Measurements from ENCODE around the gene EPB41L4A.

The EPB41L4A gene

GRCh38 chr5:112253478-112254250 is 165.4 kb downstream of the EPB41L4A start:
- Histone ChIP-seq H3K9me3 (ENCODE audit: control insufficient read depth, insufficient read depth, low read length) (no peaks in the 10 kb centered on the region), H3K4me1 (ENCODE audit: insufficient read depth, low read length) (peaks cover 3% of the 10 kb centered on the region; the same call in 1 of the 2 replicates), H3K9ac (ENCODE audit: low read depth, low read length) (no peak overlapping the region), H3K36me3 (ENCODE audit: insufficient read depth, low read length) (no peaks in the 10 kb centered on the region)

- H3K36me3 ChIP-seq (ENCODE audit: insufficient read depth, low read length), result no peaks in the 10 kb centered on the region
Measured at GRCh38 chr5:112250551-112250950, 168.5 kb downstream of the EPB41L4A start.

GRCh38 chr5:112248623-112249022 is 170.5 kb downstream of the EPB41L4A start:
- Histone ChIP-seq H3K9me3 (ENCODE audit: control insufficient read depth, insufficient read depth, low read length) (no peaks in the 10 kb centered on the region), H3K36me3 (ENCODE audit: insufficient read depth, low read length) (no peaks in the 10 kb centered on the region), H3K9ac (ENCODE audit: low read depth, low read length) (no peak overlapping the region), H3K4me1 (ENCODE audit: insufficient read depth, low read length) (peaks cover 16% of the 10 kb centered on the region; the same call in 1 of the 2 replicates)

More at GRCh38 chr5:112250551-112250950, 168.5 kb downstream of the EPB41L4A start:
- Histone ChIP-seq H3K4me1 (ENCODE audit: insufficient read depth, low read length) (peaks cover 16% of the 10 kb centered on the region; the same call in 1 of the 2 replicates), H3K9ac (ENCODE audit: low read depth, low read length) (no peak overlapping the region), H3K9me3 (ENCODE audit: control insufficient read depth, insufficient read depth, low read length) (no peaks in the 10 kb centered on the region)

GRCh38 chr5:112247960-112248359 is 171.1 kb downstream of the EPB41L4A start:
- Histone ChIP-seq H3K9ac (ENCODE audit: low read depth, low read length) (no peak overlapping the region), H3K4me1 (ENCODE audit: insufficient read depth, low read length) (peaks cover 16% of the 10 kb centered on the region; the same call in 1 of the 2 replicates)

GRCh38 chr5:112245656-112246055 is 173.4 kb downstream of the EPB41L4A start:
- Histone ChIP-seq H3K9me3 (ENCODE audit: control insufficient read depth, insufficient read depth, low read length) (no peaks in the 10 kb centered on the region), H3K9ac (ENCODE audit: low read depth, low read length) (no peak overlapping the region), H3K4me1 (ENCODE audit: insufficient read depth, low read length) (peaks cover 16% of the 10 kb centered on the region; the same call in 1 of the 2 replicates), H3K36me3 (ENCODE audit: insufficient read depth, low read length) (no peaks in the 10 kb centered on the region)

More at GRCh38 chr5:112247960-112248359, 171.1 kb downstream of the EPB41L4A start:
- Histone ChIP-seq H3K36me3 (ENCODE audit: insufficient read depth, low read length) (no peaks in the 10 kb centered on the region), H3K9me3 (ENCODE audit: control insufficient read depth, insufficient read depth, low read length) (no peaks in the 10 kb centered on the region)

GRCh38 chr5:112239996-112240395 is 179.1 kb downstream of the EPB41L4A start:
- Histone ChIP-seq H3K9ac (ENCODE audit: low read depth, low read length) (no peak overlapping the region), H3K36me3 (ENCODE audit: insufficient read depth, low read length) (no peaks in the 10 kb centered on the region), H3K9me3 (ENCODE audit: control insufficient read depth, insufficient read depth, low read length) (no peaks in the 10 kb centered on the region), H3K4me1 (ENCODE audit: insufficient read depth, low read length) (peaks cover 23% of the 10 kb centered on the region; the same call in 1 of the 2 replicates)

- Histone ChIP-seq H3K9me3 (ENCODE audit: control insufficient read depth, insufficient read depth, low read length) (no peaks in the 10 kb centered on the region), H3K4me1 (ENCODE audit: insufficient read depth, low read length) (peaks cover 24% of the 10 kb centered on the region; the same call in 1 of the 2 replicates), H3K9ac (ENCODE audit: low read depth, low read length) (no peak overlapping the region), H3K36me3 (ENCODE audit: insufficient read depth, low read length) (no peaks in the 10 kb centered on the region)
Measured at GRCh38 chr5:112238473-112238872, 180.6 kb downstream of the EPB41L4A start.

- H3K4me1 ChIP-seq (ENCODE audit: insufficient read depth, low read length), result peaks cover 24% of the 10 kb centered on the region; the same call in 1 of the 2 replicates
- H3K9me3 ChIP-seq (ENCODE audit: control insufficient read depth, insufficient read depth, low read length), result no peaks in the 10 kb centered on the region
- H3K36me3 ChIP-seq (ENCODE audit: insufficient read depth, low read length), result no peaks in the 10 kb centered on the region
- no peak overlapping the region for H3K9ac ChIP-seq (ENCODE audit: low read depth, low read length)
Measured at GRCh38 chr5:112237456-112237855, 181.6 kb downstream of the EPB41L4A start.

- no peaks in the 10 kb centered on the region for H3K36me3 ChIP-seq (ENCODE audit: insufficient read depth, low read length)
- H3K9me3 ChIP-seq (ENCODE audit: control insufficient read depth, insufficient read depth, low read length), result no peaks in the 10 kb centered on the region
- no peak overlapping the region for H3K9ac ChIP-seq (ENCODE audit: low read depth, low read length)
- peaks cover 24% of the 10 kb centered on the region; the same call in 1 of the 2 replicates for H3K4me1 ChIP-seq (ENCODE audit: insufficient read depth, low read length)
Measured at GRCh38 chr5:112234000-112234399, 185.1 kb downstream of the EPB41L4A start.

- Histone ChIP-seq H3K9me3 (ENCODE audit: control insufficient read depth, insufficient read depth, low read length) (no peaks in the 10 kb centered on the region), H3K36me3 (ENCODE audit: insufficient read depth, low read length) (no peaks in the 10 kb centered on the region), H3K4me1 (ENCODE audit: insufficient read depth, low read length) (peaks cover 25% of the 10 kb centered on the region; the same call in 1 of the 2 replicates), H3K9ac (ENCODE audit: low read depth, low read length) (no peak overlapping the region)
Measured at GRCh38 chr5:112232667-112233066, 186.4 kb downstream of the EPB41L4A start.

- H3K4me1 ChIP-seq (ENCODE audit: insufficient read depth, low read length), result peaks cover 20% of the 10 kb centered on the region
Measured at GRCh38 chr5:112230606-112231005, 188.5 kb downstream of the EPB41L4A start.

GRCh38 chr5:112228667-112229066 is 190.4 kb downstream of the EPB41L4A start:
- Histone ChIP-seq H3K9ac (ENCODE audit: low read depth, low read length) (no peak overlapping the region), H3K9me3 (ENCODE audit: control insufficient read depth, insufficient read depth, low read length) (no peaks in the 10 kb centered on the region), H3K4me1 (ENCODE audit: insufficient read depth, low read length) (peaks cover 15% of the 10 kb centered on the region), H3K36me3 (ENCODE audit: insufficient read depth, low read length) (no peaks in the 10 kb centered on the region)

More at GRCh38 chr5:112230606-112231005, 188.5 kb downstream of the EPB41L4A start:
- Histone ChIP-seq H3K9me3 (ENCODE audit: control insufficient read depth, insufficient read depth, low read length) (no peaks in the 10 kb centered on the region), H3K36me3 (ENCODE audit: insufficient read depth, low read length) (no peaks in the 10 kb centered on the region), H3K9ac (ENCODE audit: low read depth, low read length) (no peak overlapping the region)

GRCh38 chr5:112227911-112228631 is 191.0 kb downstream of the EPB41L4A start:
- no peaks in the 10 kb centered on the region for H3K9me3 ChIP-seq (ENCODE audit: control insufficient read depth, insufficient read depth, low read length)
- H3K9ac ChIP-seq (ENCODE audit: low read depth, low read length), result no peak overlapping the region
- no peaks in the 10 kb centered on the region for H3K36me3 ChIP-seq (ENCODE audit: insufficient read depth, low read length)
- peaks cover 15% of the 10 kb centered on the region for H3K4me1 ChIP-seq (ENCODE audit: insufficient read depth, low read length)

GRCh38 chr5:112226215-112226614 is 192.9 kb downstream of the EPB41L4A start:
- Histone ChIP-seq H3K36me3 (ENCODE audit: insufficient read depth, low read length) (no peaks in the 10 kb centered on the region), H3K9me3 (ENCODE audit: control insufficient read depth, insufficient read depth, low read length) (no peaks in the 10 kb centered on the region), H3K4me1 (ENCODE audit: insufficient read depth, low read length) (peaks cover 15% of the 10 kb centered on the region), H3K9ac (ENCODE audit: low read depth, low read length) (no peak overlapping the region)
